OCI-M2 (cell line): Measurements from ENCODE around the gene ZBTB38.
A peak's percentile ranks its signal among the peaks of the same experiment; 100 is the strongest.

Experiments
- DNase-seq: peaks from one replicate; lab custom pipeline; 2025; ENCODE audit not compliant: unreplicated experiment; lab: John Stamatoyannopoulos, UW

ZBTB38 gene

DNA sequence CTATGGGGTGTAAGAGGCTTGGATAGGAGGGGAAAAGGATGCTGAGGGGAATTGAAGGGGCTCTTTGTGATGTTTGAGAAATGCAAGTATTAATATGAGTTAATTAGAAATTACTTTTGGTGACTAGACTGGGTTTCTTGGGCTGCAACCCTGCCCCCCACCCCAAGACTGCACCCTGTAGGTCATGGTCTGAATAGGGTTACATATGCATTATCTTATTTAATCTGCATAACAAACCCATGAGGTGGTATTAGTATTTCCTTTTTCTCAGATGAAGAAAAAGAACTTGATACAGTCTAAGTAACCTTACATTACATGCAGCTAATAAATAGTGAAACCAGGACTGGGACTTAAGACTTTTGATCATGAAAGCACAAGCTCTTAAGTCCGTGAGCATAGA is 5.6 kb upstream of the ZBTB38 start:
- no peak for DNase-seq

DNA sequence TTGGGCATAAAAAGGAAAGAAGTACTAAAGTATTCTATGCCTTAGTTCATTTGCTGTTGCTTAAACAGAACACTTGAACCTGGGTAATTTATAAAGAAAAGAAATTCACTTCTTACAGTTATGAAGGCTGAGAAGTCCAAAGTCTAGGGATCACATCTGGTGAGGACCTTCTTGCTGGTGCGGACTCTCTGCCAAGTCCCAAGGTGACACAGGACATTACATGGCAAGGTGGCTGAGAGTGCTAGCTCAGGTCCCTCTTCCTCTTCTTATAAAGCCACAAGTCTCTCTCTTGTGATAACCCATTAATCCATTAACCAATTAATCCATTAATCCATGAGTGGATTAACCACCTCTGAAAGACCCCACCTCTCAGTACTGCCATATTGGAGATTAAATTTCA is 3.1 kb upstream of the ZBTB38 start:
- DNase-seq: no peak

DNA sequence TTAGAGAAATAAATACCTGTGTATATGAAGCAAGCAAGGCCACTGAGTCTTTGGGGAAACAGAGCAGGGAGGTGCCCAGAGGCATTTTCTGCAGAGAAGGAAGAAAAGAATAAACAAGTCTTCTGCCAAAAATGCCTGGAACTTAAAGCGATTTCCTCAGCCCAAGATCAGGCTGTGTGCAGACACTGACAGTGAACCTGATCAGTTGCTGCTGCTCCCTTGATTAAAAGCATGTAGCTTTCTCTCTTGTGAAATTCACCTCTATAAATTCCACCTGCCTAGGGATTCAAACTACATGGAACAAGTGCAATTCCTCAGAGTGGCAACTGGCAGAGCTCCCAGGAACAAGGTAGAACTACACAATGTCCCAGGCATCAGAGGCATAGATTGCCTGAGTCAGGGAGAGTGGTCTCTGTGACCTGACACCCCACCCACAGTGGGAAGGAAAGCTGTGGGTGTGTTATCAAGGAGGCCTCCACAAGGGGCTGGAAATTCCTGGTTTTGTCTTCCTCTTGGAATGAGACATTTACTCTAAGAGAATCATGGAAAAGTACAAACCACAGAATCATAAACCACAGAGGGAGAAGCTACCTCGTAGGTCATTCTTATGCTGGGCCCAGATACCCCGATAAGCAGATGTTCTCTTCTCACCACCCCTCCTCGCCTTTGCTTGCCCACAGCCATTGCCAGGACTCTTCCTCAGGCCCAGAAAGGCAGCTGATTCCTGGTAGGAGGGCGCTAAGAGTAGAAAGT is 1.8 kb upstream of the ZBTB38 start:
- peak; percentile 39 for DNase-seq

DNA sequence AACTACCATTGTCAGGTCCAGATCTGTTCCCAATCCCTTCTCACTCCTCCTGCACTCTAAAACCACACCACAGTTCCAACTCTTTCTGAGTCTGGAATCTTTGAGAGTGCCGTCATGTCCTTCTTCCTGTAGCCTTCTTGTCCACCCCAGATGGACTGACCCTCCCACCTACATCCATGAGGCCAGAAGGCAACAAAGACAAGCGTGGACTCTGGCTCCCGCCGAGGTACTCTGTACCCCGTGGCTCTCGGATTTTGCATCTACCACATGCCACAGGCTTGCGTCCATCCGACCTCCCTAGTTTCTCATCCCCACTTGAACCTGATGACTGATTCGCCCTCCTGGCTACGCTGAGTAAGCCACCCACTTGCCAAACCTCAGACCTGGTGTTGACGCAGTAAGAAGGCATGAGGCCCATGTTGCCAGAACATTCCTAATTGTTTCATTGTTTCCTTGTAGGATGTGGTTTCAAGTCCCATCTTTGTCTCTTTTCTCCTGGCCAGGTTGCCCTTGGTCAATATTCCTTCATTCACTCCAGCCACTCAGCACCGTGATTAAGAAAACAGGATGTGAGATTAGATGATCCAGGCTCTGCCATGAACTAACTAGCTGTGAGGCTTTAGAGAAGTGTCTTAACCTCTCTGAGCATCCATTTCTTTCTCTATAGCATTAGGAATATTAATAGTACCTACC is 1.1 kb upstream of the ZBTB38 start:
- DNase-seq: no peak

DNA sequence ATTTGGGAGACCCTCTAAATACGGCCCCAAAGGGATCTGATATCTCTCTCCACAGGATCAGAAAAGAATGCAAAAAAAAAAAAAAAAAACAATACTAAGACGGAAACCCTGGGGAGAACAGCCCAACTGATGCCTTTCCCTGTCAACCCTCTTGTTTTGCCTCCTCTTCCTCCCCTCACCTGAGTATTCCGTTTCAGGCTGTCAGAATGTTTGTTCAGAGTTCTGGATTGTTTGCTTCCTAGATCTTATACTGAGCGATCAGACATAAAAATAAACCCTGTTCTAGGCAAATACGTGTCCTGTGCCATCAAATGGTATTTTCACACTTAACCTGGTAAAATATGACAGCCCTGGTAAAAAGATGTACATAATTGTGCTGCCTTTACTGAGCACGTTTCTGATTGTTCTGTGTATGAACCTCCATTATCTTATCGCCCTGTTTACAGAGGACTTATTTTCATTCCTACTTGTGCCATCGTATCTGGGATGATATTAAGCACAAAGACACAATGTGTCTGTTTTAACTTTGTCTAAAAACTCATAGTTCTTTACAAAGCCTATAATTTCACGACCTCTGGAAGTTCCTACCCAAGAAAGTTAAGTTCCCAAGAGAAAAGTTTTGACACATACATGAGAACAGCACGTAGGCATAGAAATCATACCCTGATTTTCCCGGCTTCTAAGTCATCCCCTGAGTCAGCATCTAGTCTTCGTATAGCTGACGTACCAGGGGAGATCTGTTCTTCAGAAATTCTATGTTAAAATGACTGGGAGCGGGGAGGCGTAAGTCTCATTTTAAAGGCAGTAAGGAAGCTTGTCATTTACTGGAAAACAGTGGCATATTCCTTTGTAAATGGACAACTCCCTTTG is 856 bp downstream of the ZBTB38 start:
- DNase-seq: no peak

DNA sequence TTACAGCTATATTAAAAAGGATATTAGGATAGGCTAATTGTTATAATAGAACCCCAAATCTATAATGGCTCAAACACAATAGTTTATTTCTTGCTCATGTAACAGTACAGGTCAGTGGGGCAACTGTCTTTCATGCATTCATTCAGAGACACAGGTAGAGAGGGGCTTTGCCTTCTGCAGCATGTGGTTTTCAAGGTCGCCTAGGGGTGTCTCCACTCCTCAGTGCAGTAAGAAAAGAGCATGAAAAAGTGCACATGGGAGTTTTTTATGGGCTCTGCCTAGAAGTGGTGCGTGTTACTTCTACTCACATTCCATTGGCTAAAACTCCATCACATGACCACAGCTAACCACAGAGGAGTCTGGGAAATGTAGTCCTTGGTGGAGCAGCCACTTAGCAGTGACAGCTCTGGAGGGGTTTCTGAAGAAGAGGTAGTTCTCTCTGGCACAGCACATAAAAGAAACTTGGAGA is 1.8 kb downstream of the ZBTB38 start:
- peak; percentile 40 for DNase-seq

DNA sequence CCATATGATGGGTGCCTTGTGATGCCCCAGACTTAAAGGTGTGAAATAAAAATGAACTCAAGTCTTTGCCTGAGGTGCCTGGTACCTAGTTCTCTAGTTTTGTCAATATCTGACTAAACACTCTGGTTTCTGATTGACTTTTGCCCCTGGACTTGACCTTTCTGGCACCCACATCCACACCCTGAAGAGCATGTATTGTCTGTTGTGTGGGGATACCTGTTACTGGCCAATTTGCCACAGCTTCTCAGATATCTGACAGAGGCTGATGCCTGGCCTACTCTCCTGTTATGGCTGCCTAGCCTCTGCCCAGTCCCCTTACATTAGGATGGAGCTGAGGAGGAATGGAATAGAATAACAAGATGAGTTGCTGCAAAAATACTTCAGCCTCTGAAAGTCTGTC is 3.6 kb downstream of the ZBTB38 start:
- no peak for DNase-seq

DNA sequence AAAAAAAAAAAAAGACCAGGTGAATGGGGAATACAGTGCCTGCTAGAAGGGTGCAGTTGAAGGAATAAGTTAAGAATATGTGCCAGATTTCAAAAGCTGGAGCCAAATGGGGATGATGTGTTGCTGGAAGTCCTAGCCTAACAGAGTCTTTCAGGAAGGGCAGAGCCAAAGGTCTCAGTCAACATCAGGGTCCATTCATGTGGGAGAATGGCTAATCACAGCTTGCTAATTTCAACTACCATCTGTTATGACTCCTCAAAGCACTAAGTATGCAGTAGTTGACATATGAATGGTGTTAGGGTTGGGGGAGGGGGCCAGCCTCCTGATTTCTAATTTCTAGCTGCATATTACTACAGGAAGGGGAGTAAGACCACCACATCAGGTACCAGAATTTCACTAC is 4.4 kb downstream of the ZBTB38 start:
- DNase-seq: no peak

DNA sequence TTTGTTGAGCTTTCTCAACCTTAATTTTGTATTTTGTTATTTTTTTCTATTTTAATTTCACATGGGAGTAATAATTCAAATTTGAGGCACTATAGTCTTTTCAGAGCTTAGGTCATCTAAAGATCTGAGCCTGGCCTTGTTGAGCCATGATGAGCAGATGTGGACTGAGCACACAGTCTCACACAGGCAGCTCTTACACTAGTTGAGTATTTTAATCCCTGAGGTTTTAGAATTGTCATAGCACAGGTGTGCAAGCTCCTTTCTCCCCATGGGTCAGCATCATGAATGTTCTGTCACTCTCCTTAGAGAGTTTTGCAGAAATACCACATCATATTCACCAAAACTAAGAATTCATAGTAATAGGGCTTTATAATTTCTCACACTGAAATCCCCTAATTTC is 4.9 kb downstream of the ZBTB38 start:
- no peak for DNase-seq

DNA sequence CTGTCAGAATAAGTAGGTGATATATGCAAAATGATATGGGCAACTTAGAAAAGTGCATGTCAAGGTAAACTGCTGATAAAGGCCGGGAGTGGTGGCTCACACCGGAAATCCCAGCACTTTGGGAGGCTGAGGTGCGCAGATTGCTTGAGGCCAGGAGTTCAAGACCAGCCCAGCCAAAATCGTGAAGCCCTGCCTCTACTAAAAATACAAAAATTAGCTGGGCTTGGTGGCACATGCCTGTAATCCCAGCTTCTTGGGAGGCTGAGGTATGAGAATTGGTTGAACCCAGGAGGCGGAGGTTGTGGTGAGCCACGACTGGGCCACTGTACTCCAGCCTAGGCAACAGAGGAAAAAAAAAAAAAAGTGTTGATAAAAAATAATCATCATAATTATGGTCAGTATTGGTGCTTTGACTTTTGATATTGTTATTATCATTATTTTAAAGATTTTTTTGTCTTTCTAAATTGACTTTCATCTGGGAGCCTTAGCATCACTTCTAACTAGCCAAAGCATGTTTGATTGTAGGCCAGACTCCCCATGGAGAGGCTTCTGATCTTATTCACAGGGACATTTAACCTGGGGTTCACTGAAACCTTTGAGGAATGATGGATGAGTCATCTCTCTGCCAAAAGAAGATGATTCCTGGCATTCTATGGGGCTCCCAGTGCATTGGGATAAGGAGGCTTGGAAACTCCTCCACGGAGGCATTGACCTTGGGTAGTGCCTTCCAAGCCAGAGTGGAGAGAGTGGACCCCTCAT is 5.6 kb downstream of the ZBTB38 start:
- no peak for DNase-seq

DNA sequence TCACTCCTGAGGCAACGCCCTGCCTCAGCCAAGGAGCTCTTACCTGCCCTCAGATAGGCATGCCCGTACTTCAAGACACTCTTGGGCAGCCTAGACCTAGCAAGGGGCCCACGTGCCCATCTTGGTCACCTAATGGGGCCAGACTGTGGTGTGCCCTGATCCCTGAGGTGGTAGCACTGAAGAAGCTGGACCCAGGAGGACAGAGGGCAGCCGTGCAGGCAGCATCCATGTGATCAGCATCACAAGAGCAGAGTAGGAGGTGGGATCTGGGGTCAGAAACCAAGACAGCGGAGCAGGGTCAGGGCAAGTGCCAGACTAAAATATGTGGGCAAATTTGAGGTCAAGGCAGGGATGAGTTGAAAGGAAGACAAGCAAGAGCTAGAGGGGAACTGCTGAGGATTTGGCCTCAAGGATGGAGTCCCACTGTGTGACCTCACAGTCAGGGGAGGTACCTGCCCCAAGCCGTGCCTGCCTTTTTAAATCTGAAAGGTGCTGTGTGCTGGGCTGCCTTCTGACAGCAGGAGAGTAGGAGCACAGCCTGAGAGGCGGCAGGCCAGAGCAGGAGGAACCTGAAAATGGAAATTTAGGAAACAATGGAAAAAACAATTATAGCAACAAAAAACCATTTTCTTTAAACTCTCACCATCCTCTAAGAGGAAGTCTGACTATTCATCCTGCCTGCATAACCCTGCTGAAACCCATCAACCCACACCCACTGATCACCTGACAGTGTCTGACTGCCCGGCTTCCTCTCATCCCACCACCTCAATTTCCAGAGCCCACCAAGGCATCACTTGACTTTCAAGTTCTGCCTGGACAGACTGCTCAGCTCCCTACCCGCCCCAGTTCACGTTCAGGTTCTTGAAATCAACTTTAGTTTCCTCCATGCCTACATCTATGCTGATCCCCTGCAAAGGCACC is 7.3 kb downstream of the ZBTB38 start:
- DNase-seq: no peak

DNA sequence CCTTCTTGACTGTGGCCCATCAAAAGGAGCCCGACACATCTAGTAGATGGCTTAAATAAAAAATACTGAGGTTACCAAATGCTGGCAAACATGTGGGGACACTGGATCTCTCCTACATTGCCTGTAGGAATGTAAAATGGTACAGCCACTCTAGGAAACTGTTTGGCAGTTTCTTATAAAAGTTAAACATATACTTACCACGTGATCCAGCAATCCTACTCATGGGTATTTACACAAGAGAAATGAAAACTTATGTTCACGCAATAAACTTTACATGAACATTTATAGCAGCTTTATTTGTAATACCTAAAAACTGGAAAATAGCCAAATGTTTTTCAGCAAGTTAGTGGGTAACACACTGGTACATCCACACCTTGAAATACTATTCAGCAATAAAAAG is 9.1 kb downstream of the ZBTB38 start:
- DNase-seq: no peak

DNA sequence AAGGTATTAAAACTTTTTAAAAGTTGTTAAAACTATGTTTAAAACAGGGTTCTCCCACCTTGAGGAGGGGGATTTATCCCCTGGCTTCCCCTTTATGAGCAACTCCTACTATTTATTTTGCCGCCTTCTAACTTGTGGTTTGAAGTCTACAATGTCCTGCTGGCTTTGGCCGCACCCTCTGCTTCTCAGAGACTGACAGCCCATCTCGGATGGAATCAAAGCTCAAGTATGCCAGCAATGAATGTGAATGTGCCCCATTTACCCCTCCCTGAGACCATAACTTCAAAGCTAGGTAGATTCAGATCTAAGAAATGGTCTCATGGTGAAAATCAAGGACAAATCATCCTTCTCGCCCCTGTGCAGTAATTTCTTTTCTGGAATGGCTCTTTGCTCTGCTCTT is 10.3 kb downstream of the ZBTB38 start:
- DNase-seq: no peak

DNA sequence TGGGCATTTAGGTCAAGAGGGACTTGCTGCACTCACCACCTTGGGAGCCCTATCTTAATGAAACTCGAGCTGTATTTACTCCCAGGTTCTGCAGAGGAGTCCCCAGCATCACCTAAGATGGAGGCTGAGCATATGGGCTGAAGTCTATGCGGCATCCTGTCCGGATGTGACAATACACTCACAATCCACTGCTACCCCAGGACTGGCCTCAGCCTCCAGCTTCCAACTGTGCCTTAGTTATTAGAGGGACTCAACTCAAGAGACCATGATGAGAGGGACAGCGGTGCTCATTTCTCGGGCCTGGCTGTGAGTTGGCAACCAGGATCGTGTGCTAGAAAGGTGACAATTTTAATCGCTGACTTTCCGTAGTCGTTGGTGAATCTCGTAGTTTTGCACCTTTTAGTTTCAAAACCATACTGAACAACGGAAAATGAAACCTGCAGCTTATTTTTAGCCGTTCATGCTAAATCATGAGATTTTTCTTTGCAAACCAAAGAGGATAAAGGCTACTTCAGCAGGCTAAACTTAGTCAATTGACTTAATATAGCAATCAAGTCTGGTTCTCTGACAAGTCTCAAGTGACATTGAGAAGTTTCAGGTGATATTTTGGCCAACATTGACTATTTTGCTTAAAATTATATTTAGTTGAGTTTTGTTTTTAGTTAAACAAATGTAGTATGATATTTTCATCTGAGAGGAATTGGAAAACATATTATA is 11.1 kb downstream of the ZBTB38 start:
- DNase-seq: no peak

DNA sequence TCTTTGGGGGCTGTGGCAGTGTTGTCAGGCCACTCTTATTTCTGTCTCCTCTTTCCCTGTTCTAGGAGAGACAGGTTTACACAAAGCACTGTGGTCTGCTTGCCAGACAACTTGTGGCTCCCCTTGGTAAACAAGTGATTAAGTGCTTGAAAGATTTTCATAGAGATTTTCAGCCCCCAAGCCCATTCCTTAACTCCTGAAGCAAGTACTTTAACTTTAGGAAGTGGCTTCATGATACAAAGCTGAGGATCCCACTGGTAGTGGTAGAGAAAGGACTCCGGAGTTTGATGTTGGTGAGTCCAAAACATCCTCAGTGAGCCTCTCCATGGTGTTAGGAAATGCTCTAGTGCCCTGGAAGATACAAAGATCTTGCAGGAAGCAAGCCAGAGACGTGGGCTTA is 12.0 kb downstream of the ZBTB38 start:
- no peak for DNase-seq

DNA sequence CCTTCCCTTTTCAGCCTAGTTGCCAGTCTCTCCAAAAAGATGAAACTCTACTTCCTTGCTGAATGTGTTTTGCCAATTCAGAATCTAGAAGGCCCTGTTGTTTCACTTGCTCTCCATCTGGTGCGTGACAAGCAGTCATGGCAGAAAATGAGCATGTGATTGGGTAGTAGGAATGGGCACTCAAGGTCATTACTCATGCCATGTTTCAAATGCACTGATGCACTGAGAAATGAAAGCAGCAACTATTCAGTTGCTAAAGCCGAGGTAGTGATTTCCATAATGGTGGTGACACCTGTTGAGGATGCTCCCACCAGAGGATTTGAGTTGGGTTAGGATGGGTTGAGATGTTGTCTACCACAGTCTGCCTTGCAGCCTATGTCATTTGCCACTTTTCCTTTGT is 12.7 kb downstream of the ZBTB38 start:
- no peak for DNase-seq

DNA sequence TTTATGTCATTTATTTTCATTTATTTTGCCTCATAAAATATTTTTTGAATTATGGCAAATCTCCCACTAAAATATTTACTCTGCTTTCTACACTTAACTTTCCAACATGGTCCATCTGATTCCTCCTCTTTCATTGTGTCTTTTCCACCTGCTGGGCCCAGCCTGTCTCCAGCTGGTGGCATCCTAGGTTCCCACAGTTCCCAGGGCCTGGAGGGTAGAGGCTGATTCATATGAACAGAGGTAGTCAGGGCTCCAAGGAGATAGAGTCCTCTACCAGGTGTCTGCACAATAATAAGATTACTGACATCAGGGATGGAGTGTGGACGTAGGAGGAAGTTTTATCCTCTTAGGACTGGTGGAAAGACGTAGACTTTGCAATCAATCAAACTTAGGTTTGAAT is 14.3 kb downstream of the ZBTB38 start:
- no peak for DNase-seq

DNA sequence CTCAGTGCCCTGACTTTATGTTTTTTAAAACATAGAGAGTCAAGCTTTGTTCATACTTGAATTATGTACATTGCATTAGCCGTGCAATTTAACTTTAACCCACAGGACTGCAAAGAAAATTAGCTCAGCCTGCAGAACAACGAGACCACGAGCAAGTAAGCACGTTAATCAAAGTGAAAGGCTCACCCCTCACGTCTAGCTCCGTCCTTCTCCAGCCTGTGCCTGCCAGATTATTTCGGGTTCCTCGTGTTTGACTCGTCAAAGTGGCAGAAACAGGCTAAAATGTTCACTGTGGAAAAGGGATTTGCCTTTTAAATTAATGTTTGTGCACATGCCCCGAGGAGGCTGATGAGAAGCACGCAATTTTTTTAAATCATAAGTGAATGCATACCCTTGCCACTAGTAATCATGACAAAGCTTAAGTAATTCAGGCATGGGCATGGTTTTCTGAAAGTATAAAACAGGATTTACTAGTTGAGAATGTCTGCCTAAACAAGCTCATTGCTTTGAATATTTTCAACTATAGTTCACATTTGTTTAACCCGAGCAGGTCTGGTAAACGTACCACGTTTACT is 15.3 kb downstream of the ZBTB38 start:
- no peak for DNase-seq

DNA sequence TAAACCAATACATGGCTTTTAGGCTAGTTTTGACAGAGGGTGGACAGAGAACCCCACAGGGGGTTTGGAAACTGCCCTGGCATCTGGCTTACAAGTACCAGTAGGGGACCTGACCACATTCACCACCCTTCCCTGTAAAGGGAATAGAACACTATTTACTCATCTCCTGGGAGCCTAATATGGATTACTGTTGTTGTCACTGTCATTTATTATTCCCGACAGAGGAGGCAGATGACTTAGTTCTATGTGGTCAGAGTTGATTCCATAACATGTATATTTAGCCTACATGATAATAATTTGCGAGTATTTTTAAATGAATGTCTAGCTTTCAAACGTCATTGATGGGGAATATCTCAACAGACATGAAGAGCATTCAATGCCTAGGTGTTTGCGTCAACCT is 15.9 kb downstream of the ZBTB38 start:
- no peak for DNase-seq
